Keratinocyte (primary cell): Measurements from ENCODE around the gene DST. TPM values are rescaled to one million over a fixed set of nuclear protein-coding genes. Genes with fewer than 3 reads are reported as not detected.

Experiments used
- DNase-seq: peaks from one replicate; pipeline ENCODE4 v3.0.0-alpha.2; 2011; ENCODE audit warnings: low read depth, missing footprints, low spot score
- FAIRE-seq: peaks from 2 replicates; lab custom pipeline; 2011; peaks lifted over from hg19 to GRCh38; lab: Jason Lieb, UNC
- H2AFZ ChIP-seq: 2 replicates; pipeline ENCODE4 v1.6.0; 2012; ENCODE audit warnings: low read length, control low read depth, inconsistent platforms; ENCODE audit not compliant: control insufficient read depth
- H3K27ac ChIP-seq: 2 replicates; pipeline ENCODE4 v1.5.1; 2011; ENCODE audit warnings: low read length; ENCODE audit not compliant: control insufficient read depth, insufficient read depth
- H3K27me3 ChIP-seq: 3 replicates; pipeline ENCODE4 v1.6.0; 2011; ENCODE audit warnings: low read length; ENCODE audit not compliant: control insufficient read depth, insufficient read depth; ENCODE audit errors: extremely low read depth
- H3K36me3 ChIP-seq, 2 experiments: 2 replicates in 1 of 2; 3 replicates in 1 of 2; pipeline ENCODE4 v1.5.1; 2011; ENCODE audit warnings: low read length in 2 of 2, mild to moderate bottlenecking in 1 of 2; ENCODE audit not compliant: control insufficient read depth in 2 of 2, insufficient read depth in 2 of 2; ENCODE audit errors: extremely low read depth in 1 of 2
- H3K4me1 ChIP-seq: 3 replicates; pipeline ENCODE4 v1.5.1; 2011; ENCODE audit warnings: low read length; ENCODE audit not compliant: control insufficient read depth, insufficient read depth; ENCODE audit errors: extremely low read depth
- H3K4me2 ChIP-seq: 3 replicates; pipeline ENCODE4 v1.6.0; 2011; ENCODE audit warnings: low read depth, low read length; ENCODE audit not compliant: control insufficient read depth, insufficient read depth; ENCODE audit errors: extremely low read depth
- H3K4me3 ChIP-seq, 3 experiments: fragments of 200-600 bp in 1 of 3; sonication (generic) in 1 of 3; 2 replicates in 2 of 3; 3 replicates in 1 of 3; pipeline ENCODE4 v1.5.1; 2011 to 2016; ENCODE audit warnings: low read length in 3 of 3, mild to moderate bottlenecking in 3 of 3, control low read depth in 2 of 3, inconsistent platforms in 1 of 3, low read depth in 1 of 3, mixed read lengths in 1 of 3, mixed run types in 1 of 3, moderate library complexity in 1 of 3; ENCODE audit not compliant: control insufficient read depth in 2 of 3, insufficient read depth in 2 of 3; ENCODE audit errors: extremely low read depth in 1 of 3
- H3K79me2 ChIP-seq: 2 replicates; pipeline ENCODE4 v1.6.0; 2012; ENCODE audit warnings: low read length; ENCODE audit not compliant: control insufficient read depth, insufficient read depth
- H3K9ac ChIP-seq: 3 replicates; pipeline ENCODE4 v1.6.0; 2011; ENCODE audit warnings: low read length; ENCODE audit not compliant: control insufficient read depth, insufficient read depth; ENCODE audit errors: extremely low read depth
- H3K9me1 ChIP-seq: 3 replicates; pipeline ENCODE4 v1.6.0; 2011; ENCODE audit warnings: low read length; ENCODE audit not compliant: control insufficient read depth, insufficient read depth; ENCODE audit errors: extremely low read depth
- H3K9me3 ChIP-seq: 2 replicates; pipeline ENCODE4 v1.5.1; 2012; ENCODE audit warnings: low read depth, low read length; ENCODE audit not compliant: control insufficient read depth
- H4K20me1 ChIP-seq: 3 replicates; pipeline ENCODE4 v1.6.0; 2011; ENCODE audit warnings: low read length; ENCODE audit not compliant: control insufficient read depth, insufficient read depth; ENCODE audit errors: extremely low read depth
- EZH2 ChIP-seq: IDR thresholded peaks from one replicate; pipeline ENCODE4 v1.6.1; 2012; ENCODE audit warnings: inconsistent platforms, mild to moderate bottlenecking, low read length, moderate library complexity
- dilution Hi-C: fragments of 300-500 bp; cut with MboI; formaldehyde crosslinking; loops from one replicate; pipeline ENCODE4 v1.7.0; 2020; ENCODE audit warnings: low sequenced_read_pairs; ENCODE audit not compliant: extremely low pct_ligation_motif_present
- polyA plus RNA-seq, 5 experiments: library from polyadenylated mRNA; depleted of rRNA in 3 of 5; stranded (reverse) in 3 of 5; stranded (forward) in 1 of 5; unstranded in 1 of 5; fragments of >200 nt; gene quantifications; 1 replicate in 1 of 5; 2 replicates in 3 of 5; 3 replicates in 1 of 5; pipeline versions ENCODE4 v1.2.1 to v1.2.3, GENCODE V29; 2011 to 2012; ENCODE audit warnings: missing spikeins in 2 of 5, low read depth in 1 of 5, low replicate concordance in 1 of 5
- TF ChIP-seq, protein P1 (sequence below), 3 experiments: IDR thresholded peaks in 1 of 3; conservative IDR thresholded peaks in 1 of 3; optimal IDR thresholded peaks in 1 of 3; 2 replicates in 2 of 3; 3 replicates in 1 of 3; pipeline versions ENCODE3 to v1.5.1; 2011; ENCODE audit warnings: low read length in 3 of 3, mild to moderate bottlenecking in 3 of 3, moderate library complexity in 2 of 3, control low read depth in 1 of 3, inconsistent platforms in 1 of 3; ENCODE audit not compliant: insufficient read depth in 2 of 3; ENCODE audit errors: extremely low read depth in 1 of 3

The DST gene
- polyA plus RNA-seq, 1 donor (not counting 4 experiments of a cell fraction or from before 2014, with no cell fraction given) = 455 TPM

- Histone ChIP-seq H3K4me1 (no peaks in the 10 kb centered on the region), H3K9me3 (no peaks in the 10 kb centered on the region), H4K20me1 (no peaks in the 10 kb centered on the region), H3K4me3 (no peak overlapping the region), H3K9me1 (peaks cover 3% of the 10 kb centered on the region), H3K27ac (no peak overlapping the region), H3K9ac (no peak overlapping the region), H3K27me3 (no peaks in the 10 kb centered on the region), H3K36me3 (peaks cover 10 to 13% of the 10 kb centered on the region in 2 experiments), H3K4me2 (no peak overlapping the region), H3K79me2 (no peaks in the 10 kb centered on the region), H2AFZ (no peak overlapping the region)
- dilution Hi-C loops = loop anchor here (25.0 kb wide), 1 partner anchor 112 kb away; no protein-coding TSS in a partner anchor
- DNase-seq (no peak), FAIRE-seq (no peak)
- TF ChIP-seq EZH2 = no peak
- TF ChIP-seq, protein P1, sequence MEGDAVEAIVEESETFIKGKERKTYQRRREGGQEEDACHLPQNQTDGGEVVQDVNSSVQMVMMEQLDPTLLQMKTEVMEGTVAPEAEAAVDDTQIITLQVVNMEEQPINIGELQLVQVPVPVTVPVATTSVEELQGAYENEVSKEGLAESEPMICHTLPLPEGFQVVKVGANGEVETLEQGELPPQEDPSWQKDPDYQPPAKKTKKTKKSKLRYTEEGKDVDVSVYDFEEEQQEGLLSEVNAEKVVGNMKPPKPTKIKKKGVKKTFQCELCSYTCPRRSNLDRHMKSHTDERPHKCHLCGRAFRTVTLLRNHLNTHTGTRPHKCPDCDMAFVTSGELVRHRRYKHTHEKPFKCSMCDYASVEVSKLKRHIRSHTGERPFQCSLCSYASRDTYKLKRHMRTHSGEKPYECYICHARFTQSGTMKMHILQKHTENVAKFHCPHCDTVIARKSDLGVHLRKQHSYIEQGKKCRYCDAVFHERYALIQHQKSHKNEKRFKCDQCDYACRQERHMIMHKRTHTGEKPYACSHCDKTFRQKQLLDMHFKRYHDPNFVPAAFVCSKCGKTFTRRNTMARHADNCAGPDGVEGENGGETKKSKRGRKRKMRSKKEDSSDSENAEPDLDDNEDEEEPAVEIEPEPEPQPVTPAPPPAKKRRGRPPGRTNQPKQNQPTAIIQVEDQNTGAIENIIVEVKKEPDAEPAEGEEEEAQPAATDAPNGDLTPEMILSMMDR (optimal IDR thresholded peaks at IDR 0.05 in 1 of 3, IDR thresholded peaks at IDR 0.05 in 1 of 3, conservative IDR thresholded peaks at IDR 0.05 in 1 of 3; ENCODE audit: extremely low read depth in 1 of 3, insufficient read depth in 2 of 3, low read length in 3 of 3) = no peak
Observed at GRCh38 chr6:56474532-56474931, 168.2 kb downstream of the DST start.

DNA sequence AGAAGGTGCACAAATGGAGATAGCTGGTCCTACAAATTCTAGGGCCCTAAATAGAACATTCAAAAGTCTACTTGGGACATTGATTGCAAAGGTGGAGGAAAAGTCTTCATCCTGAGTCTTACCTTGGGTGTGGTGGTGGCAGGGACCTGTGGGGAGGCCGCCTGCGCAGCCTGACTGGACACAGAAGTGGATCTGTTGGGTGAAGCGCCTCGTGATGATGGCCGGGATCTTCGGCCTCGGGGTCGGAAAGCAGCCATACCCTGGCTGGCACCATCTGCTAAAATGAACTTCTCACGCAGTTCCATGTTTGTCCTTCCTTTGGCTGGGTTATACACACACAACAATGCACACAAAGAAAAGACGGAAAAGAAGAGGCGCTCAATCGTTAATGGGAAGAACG, 179.2 kb downstream of the DST start:
- FAIRE-seq = no peak
- DNase-seq = no peak
- dilution Hi-C loops = loop anchor here (25.0 kb wide), 1 partner anchor 101 kb away; no protein-coding TSS in a partner anchor
- no peak overlapping the region for H3K27ac ChIP-seq
- H3K4me2 ChIP-seq = no peak overlapping the region
- H3K4me3 ChIP-seq = no peak overlapping the region
- H4K20me1 ChIP-seq = no peaks in the 10 kb centered on the region
- H2AFZ ChIP-seq = no peak overlapping the region
- H3K4me1 ChIP-seq = no peaks in the 10 kb centered on the region
- no peaks in the 10 kb centered on the region for H3K9me3 ChIP-seq
- peaks cover 15 to 24% of the 10 kb centered on the region in 2 experiments for H3K36me3 ChIP-seq
- H3K9ac ChIP-seq = no peak overlapping the region
- TF ChIP-seq EZH2 = no peak
- TF ChIP-seq, protein P1 (optimal IDR thresholded peaks at IDR 0.05 in 1 of 3, IDR thresholded peaks at IDR 0.05 in 1 of 3, conservative IDR thresholded peaks at IDR 0.05 in 1 of 3; ENCODE audit: extremely low read depth in 1 of 3, insufficient read depth in 2 of 3, low read length in 3 of 3) = no peak
- H3K9me1 ChIP-seq = no peaks in the 10 kb centered on the region
- no peaks in the 10 kb centered on the region for H3K79me2 ChIP-seq
- no peaks in the 10 kb centered on the region for H3K27me3 ChIP-seq
